Lung (tissue), 12 donors: Measurements from ENCODE around the gene FMN1. TPM values are rescaled to one million over a fixed set of nuclear protein-coding genes. Genes with fewer than 3 reads are reported as not detected.

Experiments used
- ATAC-seq: fragments of 200-7000 bp; cut with Tn5 transposase; one replicate; pipeline ENCODE4 v1.9.1; 2020; ENCODE audit warnings: moderate number of reproducible peaks; ENCODE audit not compliant: insufficient read depth, low FRiP score
- DNase-seq, 3 donors: peaks; one replicate each; pipeline ENCODE4 v3.0.0-alpha.2; 2013 to 2017
- H3K27ac ChIP-seq, 2 donors: one replicate each; pipeline ENCODE4 v1.5.1; 2013; ENCODE audit warnings: mild to moderate bottlenecking in 2 of 2, moderate library complexity in 2 of 2, control low read depth in 1 of 2, inconsistent platforms in 1 of 2, low read depth in 1 of 2, low read length in 1 of 2
- H3K27me3 ChIP-seq, 3 donors: one replicate each; pipeline ENCODE4 v1.5.1; 2013; ENCODE audit warnings: low read length in 2 of 3; ENCODE audit not compliant: control insufficient read depth in 3 of 3, insufficient read depth in 3 of 3
- H3K36me3 ChIP-seq, 4 donors: one replicate each; pipeline ENCODE4 v1.5.1; 2013; ENCODE audit warnings: low read length in 4 of 4, mild to moderate bottlenecking in 1 of 4, moderate library complexity in 1 of 4; ENCODE audit not compliant: control insufficient read depth in 4 of 4, insufficient read depth in 4 of 4
- H3K4me1 ChIP-seq, 5 donors: one replicate each; pipeline ENCODE4 v1.5.1; 2013; ENCODE audit warnings: low read length in 5 of 5, mild to moderate bottlenecking in 2 of 5, moderate library complexity in 1 of 5; ENCODE audit not compliant: control insufficient read depth in 5 of 5, insufficient read depth in 5 of 5
- H3K4me3 ChIP-seq: one replicate; pipeline ENCODE4 v1.5.1; 2013; ENCODE audit warnings: mild to moderate bottlenecking, control low read depth, moderate library complexity
- H3K9ac ChIP-seq, 2 donors: one replicate each; pipeline ENCODE4 v1.5.1; 2013; ENCODE audit warnings: low read length in 2 of 2, control low read depth in 1 of 2; ENCODE audit not compliant: insufficient read depth in 1 of 2
- H3K9me3 ChIP-seq, 4 donors: one replicate each; pipeline ENCODE4 v1.5.1; 2013; ENCODE audit warnings: low read length in 3 of 4, mild to moderate bottlenecking in 1 of 4, moderate library complexity in 1 of 4; ENCODE audit not compliant: control insufficient read depth in 4 of 4, insufficient read depth in 3 of 4
- CTCF ChIP-seq: IDR thresholded peaks from 2 replicates; pipeline ENCODE4 v1.5.1; 2012; ENCODE audit warnings: mild to moderate bottlenecking; ENCODE audit errors: control extremely low read depth, extremely low read depth
- WGBS, 2 donors: extraction: QIAGEN DNeasy Blood & Tissue Kit; methylation state at CpG; one replicate each; pipeline ENCODE4 v1.1.7; 2013; 5-methylcytosine and 5-hydroxymethylcytosine counted together
- polyA plus RNA-seq, 2 donors: library from polyadenylated mRNA; stranded (reverse); fragments of 200-250 nt; gene quantifications; one replicate each; pipeline ENCODE4 v1.2.1, GENCODE V29; 2013
- total RNA-seq, 2 donors: library from RNA; depleted of rRNA in 1 of 2; stranded (reverse); fragments of >200 nt in 1 of 2; gene quantifications; one replicate each; pipeline ENCODE4 v1.2.1, GENCODE V29; 2014 to 2021
- donor health status: control.
- donor health status: control.
- donor health status: Bipolar disorder and iron deficiency.
- donor health status: healthy.
- donor health status: DM: yes; HTN: yes; CAD: no.

Gene FMN1
- total and polyA plus RNA-seq, 4 donors, result 4.6 to 45.2 (median 15.7) TPM

- Histone ChIP-seq H3K9ac (no peak overlapping the region), H3K4me1 (peaks cover 0 to 13% (median 1%) of the 10 kb centered on the region in 5 donors), H3K4me3 (peak overlapping the region; percentile 8), H3K9me3 (no peaks in the 10 kb centered on the region), H3K27me3 (peaks cover 0 to 6% (median 0%) of the 10 kb centered on the region in 3 donors), H3K27ac (peak overlapping the region in 1 of 2 donors; percentile 89), H3K36me3 (no peaks in the 10 kb centered on the region)
- ATAC-seq, result no peak
- no peak for TF ChIP-seq CTCF
- DNase-seq, result no peak
These were observed 125.4 kb downstream of the FMN1 start for GRCh38 chr15:33069161-33069560.

GRCh38 chr15:33068511-33068990 is 126.0 kb downstream of the FMN1 start:
- peaks cover 0 to 6% (median 0%) of the 10 kb centered on the region in 3 donors for H3K27me3 ChIP-seq
- no peak overlapping the region for H3K4me3 ChIP-seq
- DNase-seq, result peak; percentile 33 to 63 (median 37)
- no peaks in the 10 kb centered on the region for H3K36me3 ChIP-seq
- WGBS, 2 donors, result 18 to 23% methylated on average over 8 of the region's 8 CpGs
- peaks cover 0 to 13% (median 1%) of the 10 kb centered on the region in 5 donors for H3K4me1 ChIP-seq
- no peak overlapping the region for H3K9ac ChIP-seq
- no peaks in the 10 kb centered on the region for H3K9me3 ChIP-seq
- no peak for TF ChIP-seq CTCF
- peak; percentile 81 for ATAC-seq
- peak overlapping the region in 1 of 2 donors; percentile 92 for H3K27ac ChIP-seq

- no peak for TF ChIP-seq CTCF
- Histone ChIP-seq H3K27ac (peak overlapping the region in 1 of 2 donors; percentile 92), H3K4me1 (peaks cover 0 to 13% (median 1%) of the 10 kb centered on the region in 5 donors), H3K27me3 (peaks cover 0 to 6% (median 0%) of the 10 kb centered on the region in 3 donors), H3K9me3 (no peaks in the 10 kb centered on the region), H3K9ac (no peak overlapping the region), H3K4me3 (no peak overlapping the region), H3K36me3 (no peaks in the 10 kb centered on the region)
- peak; percentile 84 for ATAC-seq
- WGBS, 2 donors, result 22 to 25% methylated on average over 14 of the region's 14 CpGs
- DNase-seq, result peak; percentile 36 to 58 (median 48)
These were observed 126.5 kb downstream of the FMN1 start for GRCh38 chr15:33068007-33068481.

GRCh38 chr15:33067456-33067855 is 127.1 kb downstream of the FMN1 start:
- WGBS, 2 donors, result 36 to 45% methylated on average over 9 of the region's 9 CpGs
- ATAC-seq, result no peak
- no peak for TF ChIP-seq CTCF
- no peak for DNase-seq
- H3K27ac ChIP-seq, result peak overlapping the region in 1 of 2 donors; percentile 92
- no peaks in the 10 kb centered on the region for H3K36me3 ChIP-seq
- no peak overlapping the region for H3K4me3 ChIP-seq
- H3K27me3 ChIP-seq, result peaks cover 0 to 6% (median 0%) of the 10 kb centered on the region in 3 donors
- H3K9me3 ChIP-seq, result no peaks in the 10 kb centered on the region
- H3K9ac ChIP-seq, result no peak overlapping the region
- H3K4me1 ChIP-seq, result peaks cover 0 to 13% (median 1%) of the 10 kb centered on the region in 5 donors
